Measurements from ENCODE around the gene TIAM2.
"Not testable (repeated sequence)": the region's sequence is repeated elsewhere in the genome, so short reads cannot be mapped to it uniquely, and the experiment has no call there.

Gene TIAM2

GRCh38 chr6:155228546-155229166 lies 233.5 kb downstream of the TIAM2 start:
- Histone ChIP-seq H2AFZ (ENCODE audit: low read depth, low read length) (no peak overlapping the region), H3K9ac (ENCODE audit: low read depth, low read length) (no peak overlapping the region), H3K4me1 (ENCODE audit: insufficient read depth, low read length) (no peaks in the 10 kb centered on the region), H3K79me2 (ENCODE audit: insufficient read depth, low read length) (no peaks in the 10 kb centered on the region), H3K4me2 (ENCODE audit: insufficient read depth, low read length) (no peak overlapping the region), H4K20me1 (ENCODE audit: insufficient read depth, low read length) (no peaks in the 10 kb centered on the region), H3K27me3 (ENCODE audit: insufficient read depth, low read length, poor library complexity) (peaks cover 3% of the 10 kb centered on the region), H3K9me3 (ENCODE audit: insufficient read depth, low read length, severe bottlenecking) (no peaks in the 10 kb centered on the region), H3K36me3 (ENCODE audit: insufficient read depth, low read length) (no peaks in the 10 kb centered on the region), H3K27ac (ENCODE audit: low read length) (no peak overlapping the region), H3K4me3 (ENCODE audit: low read depth in 1 of 2, low read length in 2 of 2) (no peak overlapping the region)
- no peak for ATAC-seq (ENCODE audit: insufficient read depth, low read depth)
- TF ChIP-seq, protein P1, sequence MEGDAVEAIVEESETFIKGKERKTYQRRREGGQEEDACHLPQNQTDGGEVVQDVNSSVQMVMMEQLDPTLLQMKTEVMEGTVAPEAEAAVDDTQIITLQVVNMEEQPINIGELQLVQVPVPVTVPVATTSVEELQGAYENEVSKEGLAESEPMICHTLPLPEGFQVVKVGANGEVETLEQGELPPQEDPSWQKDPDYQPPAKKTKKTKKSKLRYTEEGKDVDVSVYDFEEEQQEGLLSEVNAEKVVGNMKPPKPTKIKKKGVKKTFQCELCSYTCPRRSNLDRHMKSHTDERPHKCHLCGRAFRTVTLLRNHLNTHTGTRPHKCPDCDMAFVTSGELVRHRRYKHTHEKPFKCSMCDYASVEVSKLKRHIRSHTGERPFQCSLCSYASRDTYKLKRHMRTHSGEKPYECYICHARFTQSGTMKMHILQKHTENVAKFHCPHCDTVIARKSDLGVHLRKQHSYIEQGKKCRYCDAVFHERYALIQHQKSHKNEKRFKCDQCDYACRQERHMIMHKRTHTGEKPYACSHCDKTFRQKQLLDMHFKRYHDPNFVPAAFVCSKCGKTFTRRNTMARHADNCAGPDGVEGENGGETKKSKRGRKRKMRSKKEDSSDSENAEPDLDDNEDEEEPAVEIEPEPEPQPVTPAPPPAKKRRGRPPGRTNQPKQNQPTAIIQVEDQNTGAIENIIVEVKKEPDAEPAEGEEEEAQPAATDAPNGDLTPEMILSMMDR (IDR thresholded peaks at IDR 0.05; ENCODE audit: borderline replicate concordance, extremely low read depth, low read length, poor library complexity, severe bottlenecking), result no peak
- TF ChIP-seq EZH2 (IDR thresholded peaks at IDR 0.05; ENCODE audit: borderline replicate concordance, low read depth, low read length, severe bottlenecking), result no peak
- no peak for DNase-seq

DNA sequence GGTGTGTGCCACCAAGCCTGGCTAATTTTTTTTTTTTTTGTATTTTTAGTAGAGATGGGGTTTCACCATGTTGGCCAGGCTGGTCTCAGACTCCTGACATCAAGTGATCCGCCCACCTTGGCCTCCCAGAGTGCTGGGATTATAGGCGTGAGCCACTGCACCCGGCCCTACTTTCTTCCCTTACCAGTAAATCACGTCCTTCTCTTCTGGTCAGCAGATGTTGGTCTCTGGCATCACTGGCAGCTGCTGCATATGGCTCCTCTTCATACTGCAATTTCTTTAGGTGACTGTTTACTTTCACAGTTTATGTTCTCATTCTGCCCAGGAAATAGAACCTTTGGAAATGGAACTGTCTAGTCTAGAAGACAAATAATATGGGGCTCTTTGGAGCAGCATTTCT lies 235.9 kb downstream of the TIAM2 start:
- H4K20me1 ChIP-seq (ENCODE audit: insufficient read depth, low read length); H2AFZ ChIP-seq (ENCODE audit: low read depth, low read length); H3K9ac ChIP-seq (ENCODE audit: low read depth, low read length); DNase-seq; H3K4me2 ChIP-seq (ENCODE audit: insufficient read depth, low read length); H3K79me2 ChIP-seq (ENCODE audit: insufficient read depth, low read length); H3K9me3 ChIP-seq (ENCODE audit: insufficient read depth, low read length, severe bottlenecking); H3K27ac ChIP-seq (ENCODE audit: low read length); ATAC-seq (ENCODE audit: insufficient read depth, low read depth); H3K27me3 ChIP-seq (ENCODE audit: insufficient read depth, low read length, poor library complexity); H3K4me3 ChIP-seq (ENCODE audit: low read depth in 1 of 2, low read length in 2 of 2); H3K4me1 ChIP-seq (ENCODE audit: insufficient read depth, low read length); H3K36me3 ChIP-seq (ENCODE audit: insufficient read depth, low read length): not testable (repeated sequence)

DNA sequence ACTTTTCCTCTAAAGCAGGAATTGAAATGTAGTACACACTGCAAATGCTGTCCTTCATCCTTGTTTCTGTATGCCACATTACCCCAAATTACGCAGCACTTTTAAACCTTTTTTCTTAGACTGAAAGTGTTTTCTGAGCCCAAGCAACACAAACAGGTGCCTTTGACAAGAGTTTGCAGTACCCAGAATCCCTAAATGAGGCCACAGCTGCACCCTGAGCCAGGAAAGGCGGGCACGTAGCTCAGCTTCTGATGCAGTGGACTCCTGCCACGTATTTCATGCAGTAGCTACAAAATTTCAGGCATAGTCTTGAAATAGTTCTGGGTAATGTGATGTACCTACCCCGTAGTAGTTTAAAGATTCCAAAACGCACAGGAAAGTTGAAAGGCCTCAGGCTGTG lies 237.7 kb downstream of the TIAM2 start:
- no peak overlapping the region for H3K27ac ChIP-seq (ENCODE audit: low read length)
- DNase-seq (no peak), ATAC-seq (ENCODE audit: insufficient read depth, low read depth) (no peak)
- H2AFZ ChIP-seq (ENCODE audit: low read depth, low read length), result no peak overlapping the region
- no peaks in the 10 kb centered on the region for H4K20me1 ChIP-seq (ENCODE audit: insufficient read depth, low read length)
- peaks cover 2% of the 10 kb centered on the region for H3K9me3 ChIP-seq (ENCODE audit: insufficient read depth, low read length, severe bottlenecking)
- H3K9ac ChIP-seq (ENCODE audit: low read depth, low read length), result no peak overlapping the region
- TF ChIP-seq, protein P1 (IDR thresholded peaks at IDR 0.05; ENCODE audit: borderline replicate concordance, extremely low read depth, low read length, poor library complexity, severe bottlenecking), result no peak
- no peak for TF ChIP-seq EZH2 (IDR thresholded peaks at IDR 0.05; ENCODE audit: borderline replicate concordance, low read depth, low read length, severe bottlenecking)
- no peaks in the 10 kb centered on the region for H3K4me1 ChIP-seq (ENCODE audit: insufficient read depth, low read length)
- peaks cover 3% of the 10 kb centered on the region for H3K27me3 ChIP-seq (ENCODE audit: insufficient read depth, low read length, poor library complexity)
- no peaks in the 10 kb centered on the region for H3K36me3 ChIP-seq (ENCODE audit: insufficient read depth, low read length)
- no peaks in the 10 kb centered on the region for H3K79me2 ChIP-seq (ENCODE audit: insufficient read depth, low read length)
- no peak overlapping the region for H3K4me2 ChIP-seq (ENCODE audit: insufficient read depth, low read length)
- no peak overlapping the region for H3K4me3 ChIP-seq (ENCODE audit: low read depth in 1 of 2, low read length in 2 of 2)

DNA sequence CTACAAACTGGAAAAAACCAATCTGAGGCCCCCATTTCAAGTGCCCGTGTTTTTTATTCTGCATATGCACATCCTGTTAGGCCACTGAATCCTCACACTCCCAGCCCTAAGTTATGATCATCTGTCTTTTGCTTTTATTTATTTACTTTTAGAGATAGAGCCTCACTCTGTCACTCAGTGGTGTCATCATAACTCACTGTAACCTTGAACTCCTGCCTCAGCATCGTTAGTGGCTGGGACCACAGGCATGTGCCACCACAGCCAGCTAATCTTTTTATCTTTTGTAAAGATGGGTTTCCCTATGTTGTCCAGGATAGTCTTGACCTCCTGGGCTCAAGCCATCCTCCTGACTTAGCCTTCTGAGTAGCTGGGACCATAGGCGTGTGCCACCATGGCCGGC lies 239.1 kb downstream of the TIAM2 start:
- no peak overlapping the region for H3K4me2 ChIP-seq (ENCODE audit: insufficient read depth, low read length)
- H3K4me1 ChIP-seq (ENCODE audit: insufficient read depth, low read length), result no peaks in the 10 kb centered on the region
- no peaks in the 10 kb centered on the region for H3K79me2 ChIP-seq (ENCODE audit: insufficient read depth, low read length)
- H3K4me3 ChIP-seq (ENCODE audit: low read depth in 1 of 2, low read length in 2 of 2), result no peak overlapping the region
- H4K20me1 ChIP-seq (ENCODE audit: insufficient read depth, low read length), result no peaks in the 10 kb centered on the region
- DNase-seq (no peak), ATAC-seq (ENCODE audit: insufficient read depth, low read depth) (no peak)
- H3K9ac ChIP-seq (ENCODE audit: low read depth, low read length), result no peak overlapping the region
- TF ChIP-seq, protein P1 (IDR thresholded peaks at IDR 0.05; ENCODE audit: borderline replicate concordance, extremely low read depth, low read length, poor library complexity, severe bottlenecking), result no peak
- TF ChIP-seq EZH2 (IDR thresholded peaks at IDR 0.05; ENCODE audit: borderline replicate concordance, low read depth, low read length, severe bottlenecking), result no peak
- H3K36me3 ChIP-seq (ENCODE audit: insufficient read depth, low read length), result no peaks in the 10 kb centered on the region
- H3K9me3 ChIP-seq (ENCODE audit: insufficient read depth, low read length, severe bottlenecking), result peaks cover 2% of the 10 kb centered on the region
- H3K27ac ChIP-seq (ENCODE audit: low read length), result no peak overlapping the region
- H2AFZ ChIP-seq (ENCODE audit: low read depth, low read length), result no peak overlapping the region
- no peaks in the 10 kb centered on the region for H3K27me3 ChIP-seq (ENCODE audit: insufficient read depth, low read length, poor library complexity)

Data from DND-41 (cell line).